ENCODE data around the gene SF3A2.
A peak's percentile ranks its signal among the peaks of the same experiment; 100 is the strongest.

The SF3A2 gene

GRCh38 chr19:2230033-2230531, 6.5 kb upstream of the SF3A2 start:
- H3K27ac ChIP-seq (ENCODE audit: low read length) = no peak overlapping the region
- H3K9me3 ChIP-seq (ENCODE audit: insufficient read depth, low read length, severe bottlenecking) = no peaks in the 10 kb centered on the region
- no peak for TF ChIP-seq EZH2 (IDR thresholded peaks at IDR 0.05; ENCODE audit: borderline replicate concordance, low read depth, low read length, severe bottlenecking)
- TF ChIP-seq CTCF (IDR thresholded peaks at IDR 0.05; ENCODE audit: borderline replicate concordance, extremely low read depth, low read length, poor library complexity, severe bottlenecking) = no peak
- H4K20me1 ChIP-seq (ENCODE audit: insufficient read depth, low read length) = peaks cover 61% of the 10 kb centered on the region
- peaks cover 90% of the 10 kb centered on the region for H3K36me3 ChIP-seq (ENCODE audit: insufficient read depth, low read length)
- H3K9ac ChIP-seq (ENCODE audit: low read depth, low read length) = no peak overlapping the region
- no peaks in the 10 kb centered on the region for H3K27me3 ChIP-seq (ENCODE audit: insufficient read depth, low read length, poor library complexity)
- peaks cover 25% of the 10 kb centered on the region for H3K4me1 ChIP-seq (ENCODE audit: insufficient read depth, low read length)
- DNase-seq = no peak
- H3K4me2 ChIP-seq (ENCODE audit: insufficient read depth, low read length) = no peak overlapping the region
- H3K79me2 ChIP-seq (ENCODE audit: insufficient read depth, low read length) = peaks cover 49% of the 10 kb centered on the region
- no peak overlapping the region for H3K4me3 ChIP-seq (ENCODE audit: low read depth in 1 of 2, low read length in 2 of 2)
- no peak for ATAC-seq (ENCODE audit: insufficient read depth, low read depth)
- no peak overlapping the region for H2AFZ ChIP-seq (ENCODE audit: low read depth, low read length)

- Histone ChIP-seq H3K9me3 (ENCODE audit: insufficient read depth, low read length, severe bottlenecking) (no peaks in the 10 kb centered on the region), H4K20me1 (ENCODE audit: insufficient read depth, low read length) (peaks cover 60% of the 10 kb centered on the region), H3K79me2 (ENCODE audit: insufficient read depth, low read length) (peaks cover 58% of the 10 kb centered on the region), H3K36me3 (ENCODE audit: insufficient read depth, low read length) (peaks cover 81% of the 10 kb centered on the region), H3K4me2 (ENCODE audit: insufficient read depth, low read length) (no peak overlapping the region), H3K9ac (ENCODE audit: low read depth, low read length) (no peak overlapping the region), H3K4me1 (ENCODE audit: insufficient read depth, low read length) (peaks cover 27% of the 10 kb centered on the region), H3K4me3 (ENCODE audit: low read depth in 1 of 2, low read length in 2 of 2) (no peak overlapping the region), H2AFZ (ENCODE audit: low read depth, low read length) (no peak overlapping the region), H3K27ac (ENCODE audit: low read length) (no peak overlapping the region), H3K27me3 (ENCODE audit: insufficient read depth, low read length, poor library complexity) (no peaks in the 10 kb centered on the region)
- DNase-seq (no peak), ATAC-seq (ENCODE audit: insufficient read depth, low read depth) (peak; percentile 12; the same call in 1 of the 3 replicates)
- no peak for TF ChIP-seq EZH2 (IDR thresholded peaks at IDR 0.05; ENCODE audit: borderline replicate concordance, low read depth, low read length, severe bottlenecking)
- TF ChIP-seq CTCF (IDR thresholded peaks at IDR 0.05; ENCODE audit: borderline replicate concordance, extremely low read depth, low read length, poor library complexity, severe bottlenecking) = no peak
Measured at GRCh38 chr19:2230807-2231533, 5.7 kb upstream of the SF3A2 start.

- Histone ChIP-seq H3K27me3 (ENCODE audit: insufficient read depth, low read length, poor library complexity) (no peaks in the 10 kb centered on the region), H4K20me1 (ENCODE audit: insufficient read depth, low read length) (peaks cover 56% of the 10 kb centered on the region), H3K4me1 (ENCODE audit: insufficient read depth, low read length) (peaks cover 29% of the 10 kb centered on the region), H3K36me3 (ENCODE audit: insufficient read depth, low read length) (peaks cover 73% of the 10 kb centered on the region), H3K79me2 (ENCODE audit: insufficient read depth, low read length) (peaks cover 63% of the 10 kb centered on the region), H3K4me3 (ENCODE audit: low read depth in 1 of 2, low read length in 2 of 2) (no peak overlapping the region), H3K9me3 (ENCODE audit: insufficient read depth, low read length, severe bottlenecking) (no peaks in the 10 kb centered on the region), H3K9ac (ENCODE audit: low read depth, low read length) (no peak overlapping the region), H3K4me2 (ENCODE audit: insufficient read depth, low read length) (no peak overlapping the region), H2AFZ (ENCODE audit: low read depth, low read length) (no peak overlapping the region), H3K27ac (ENCODE audit: low read length) (no peak overlapping the region; the same call in 1 of the 2 replicates)
- ATAC-seq (ENCODE audit: insufficient read depth, low read depth) (no peak), DNase-seq (no peak)
- TF ChIP-seq EZH2 (IDR thresholded peaks at IDR 0.05; ENCODE audit: borderline replicate concordance, low read depth, low read length, severe bottlenecking) = no peak
- peak; percentile 35 for TF ChIP-seq CTCF (IDR thresholded peaks at IDR 0.05; ENCODE audit: borderline replicate concordance, extremely low read depth, low read length, poor library complexity, severe bottlenecking)
Measured at GRCh38 chr19:2231621-2232221, 4.9 kb upstream of the SF3A2 start.

Data from DND-41 (cell line).